Dendritic cell treated with granulocyte-macrophage colony-stimulating factor and Interleukin-4, amounts not matched to agents 40 ng/mL and 50 ng/mL, for 4 days (primary cell): Measurements from ENCODE around the gene COL17A1.

ENCODE experiments used
- H3K27ac Mint-ChIP-seq: one replicate; pipeline ENCODE4 v1.8.0; 2022; ENCODE audit warnings: mild to moderate bottlenecking, mixed read lengths
- H3K27me3 Mint-ChIP-seq: one replicate; pipeline ENCODE4 v1.8.0; 2022; ENCODE audit warnings: mild to moderate bottlenecking, mixed read lengths
- H3K36me3 Mint-ChIP-seq: one replicate; pipeline ENCODE4 v1.8.0; 2022; ENCODE audit warnings: low read depth, mixed read lengths
- H3K4me1 Mint-ChIP-seq: one replicate; pipeline ENCODE4 v1.8.0; 2022; ENCODE audit warnings: low read depth, mixed read lengths
- H3K4me3 Mint-ChIP-seq: one replicate; pipeline ENCODE4 v1.8.0; 2022; ENCODE audit warnings: mild to moderate bottlenecking, moderate library complexity, mixed read lengths
- H3K9me3 Mint-ChIP-seq: one replicate; pipeline ENCODE4 v1.8.0; 2022; ENCODE audit warnings: mixed read lengths
- intact Hi-C: fragments of 100-400 bp; cut with micrococcal nuclease; formaldehyde crosslinking; loops from one replicate; pipeline ENCODE4 v1.15.0; 2022

COL17A1 gene

DNA sequence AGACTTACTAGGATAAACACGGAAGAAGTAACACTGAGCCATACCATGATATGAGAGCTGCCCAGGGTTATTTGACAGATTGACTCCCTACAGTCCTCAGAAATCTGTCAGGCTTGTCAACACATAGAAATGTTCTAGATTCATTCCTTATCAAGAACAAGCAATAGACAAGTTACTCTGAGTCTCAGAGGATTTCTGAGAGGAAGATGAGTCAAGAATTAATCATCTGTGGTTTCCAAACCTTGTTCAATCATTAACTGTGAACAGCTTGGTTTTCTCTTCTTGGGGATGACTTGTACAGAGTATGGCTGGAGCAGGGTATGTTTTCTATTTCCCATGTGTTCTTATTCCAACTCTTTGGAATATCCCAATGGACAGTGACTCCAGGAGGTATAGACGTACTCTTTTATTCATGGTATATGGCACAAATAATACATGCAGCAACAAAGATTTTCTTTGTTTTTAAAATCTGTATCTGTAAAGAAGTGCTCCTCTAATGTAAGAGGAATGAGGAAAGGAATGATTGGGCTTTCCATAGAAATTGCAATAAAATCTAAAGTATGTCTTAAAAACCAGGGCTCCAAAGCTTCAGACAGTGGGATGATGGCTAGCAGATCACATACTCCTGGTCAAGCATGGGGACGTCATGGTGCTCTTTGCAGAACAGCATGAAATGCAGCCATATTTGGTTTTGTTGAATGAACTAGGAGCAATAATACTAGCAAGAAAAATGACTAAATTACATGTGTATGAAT lies 24.4 kb upstream of the COL17A1 start:
- H3K9me3 Mint-ChIP-seq: no peaks in the 10 kb centered on the region
- H3K4me1 Mint-ChIP-seq: peaks cover 23% of the 10 kb centered on the region
- intact Hi-C loops: no loop called here
- H3K36me3 Mint-ChIP-seq: no peaks in the 10 kb centered on the region
- no peak overlapping the region for H3K27ac Mint-ChIP-seq
- no peak overlapping the region for H3K4me3 Mint-ChIP-seq
- no peaks in the 10 kb centered on the region for H3K27me3 Mint-ChIP-seq

DNA sequence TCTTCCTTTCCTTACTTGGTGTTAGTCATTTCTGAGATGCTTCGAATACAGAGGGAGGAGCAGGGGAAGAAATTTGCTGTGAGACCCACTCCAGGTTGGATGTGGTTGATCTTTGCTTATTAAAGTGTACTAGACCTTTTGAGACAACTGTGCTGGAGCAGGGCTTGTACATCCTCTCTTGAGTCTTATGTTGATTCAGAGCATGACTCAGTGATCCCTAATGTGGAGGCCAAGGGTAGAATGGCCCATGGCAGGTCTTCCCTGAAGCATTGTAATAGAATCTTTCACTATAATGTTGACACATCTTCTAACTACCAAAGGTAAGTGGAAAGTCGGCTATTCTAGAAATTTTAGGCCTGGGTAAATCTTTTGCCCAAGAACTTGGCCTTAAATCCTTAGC lies 19.2 kb upstream of the COL17A1 start:
- intact Hi-C loops: no loop called here
- Mint-ChIP-seq H3K9me3 (no peaks in the 10 kb centered on the region), H3K4me3 (no peak overlapping the region), H3K36me3 (no peaks in the 10 kb centered on the region), H3K27ac (no peak overlapping the region), H3K27me3 (no peaks in the 10 kb centered on the region), H3K4me1 (peaks cover 15% of the 10 kb centered on the region)

DNA sequence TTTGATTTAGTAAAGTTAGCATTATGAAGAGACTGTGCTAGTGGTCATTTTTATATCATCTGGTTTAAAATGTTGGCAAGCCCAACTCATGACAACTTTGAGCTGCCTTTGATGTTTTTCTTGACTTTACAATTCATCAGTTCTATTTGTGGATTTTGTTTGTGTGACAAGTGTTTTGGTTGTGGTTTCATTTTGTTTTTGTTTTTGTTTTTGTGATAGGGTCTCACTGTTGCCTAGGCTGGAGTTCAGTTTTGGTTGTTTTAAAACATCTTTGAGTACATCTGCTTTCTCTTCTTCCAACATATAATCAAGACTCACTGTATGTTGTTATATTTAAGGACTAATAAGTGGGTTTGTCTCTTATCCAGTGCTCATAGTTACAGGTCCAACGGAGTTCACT lies 18.7 kb upstream of the COL17A1 start:
- H3K4me3 Mint-ChIP-seq: no peak overlapping the region
- no peaks in the 10 kb centered on the region for H3K36me3 Mint-ChIP-seq
- peaks cover 10% of the 10 kb centered on the region for H3K4me1 Mint-ChIP-seq
- H3K27me3 Mint-ChIP-seq: no peaks in the 10 kb centered on the region
- intact Hi-C loops: no loop called here
- H3K27ac Mint-ChIP-seq: no peak overlapping the region
- no peaks in the 10 kb centered on the region for H3K9me3 Mint-ChIP-seq

DNA sequence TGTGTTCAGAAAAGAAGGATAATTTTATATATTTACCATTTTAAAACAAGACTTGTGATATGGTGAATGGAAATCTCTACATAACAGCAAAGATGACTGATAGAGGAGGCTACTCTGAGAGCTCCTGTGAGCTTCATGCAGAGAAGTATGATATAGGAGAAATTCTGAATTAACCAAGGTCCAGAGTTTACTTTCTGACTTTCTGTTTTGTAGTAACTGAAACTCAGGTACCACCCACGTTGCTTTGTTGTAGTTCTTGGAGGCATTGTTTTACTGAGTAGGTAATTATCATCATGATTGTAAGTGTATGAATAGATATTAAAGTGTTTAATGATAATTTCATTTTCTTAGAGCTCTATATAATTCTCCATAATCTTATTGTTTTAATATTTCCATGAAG lies 18.3 kb upstream of the COL17A1 start:
- Mint-ChIP-seq H3K27ac (no peak overlapping the region), H3K4me1 (peaks cover 10% of the 10 kb centered on the region), H3K4me3 (no peak overlapping the region), H3K9me3 (no peaks in the 10 kb centered on the region), H3K27me3 (no peaks in the 10 kb centered on the region), H3K36me3 (no peaks in the 10 kb centered on the region)
- intact Hi-C loops: no loop called here

DNA sequence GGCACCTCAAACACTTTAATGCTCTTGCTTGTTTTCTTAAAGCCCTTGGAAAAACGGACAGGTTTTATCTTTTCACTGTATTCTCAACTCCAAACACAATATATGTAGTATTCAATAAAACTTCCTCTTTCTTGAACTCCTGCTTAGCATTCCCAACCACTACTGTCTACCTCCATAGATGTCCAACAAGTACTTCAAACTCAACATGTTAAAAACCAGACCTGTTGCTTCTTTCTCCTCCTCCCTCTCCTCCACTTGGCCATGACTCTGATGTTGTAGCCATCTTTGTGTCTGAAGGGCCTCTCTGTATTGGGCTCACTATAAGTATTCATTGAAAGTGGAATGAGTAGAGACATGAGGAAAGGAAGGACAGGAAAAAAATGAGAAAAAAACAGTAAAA lies 16.2 kb upstream of the COL17A1 start:
- H3K4me3 Mint-ChIP-seq: no peak overlapping the region
- H3K27ac Mint-ChIP-seq: no peak overlapping the region
- peaks cover 10% of the 10 kb centered on the region for H3K4me1 Mint-ChIP-seq
- no peaks in the 10 kb centered on the region for H3K27me3 Mint-ChIP-seq
- H3K9me3 Mint-ChIP-seq: no peaks in the 10 kb centered on the region
- no peaks in the 10 kb centered on the region for H3K36me3 Mint-ChIP-seq
- intact Hi-C loops: no loop called here

DNA sequence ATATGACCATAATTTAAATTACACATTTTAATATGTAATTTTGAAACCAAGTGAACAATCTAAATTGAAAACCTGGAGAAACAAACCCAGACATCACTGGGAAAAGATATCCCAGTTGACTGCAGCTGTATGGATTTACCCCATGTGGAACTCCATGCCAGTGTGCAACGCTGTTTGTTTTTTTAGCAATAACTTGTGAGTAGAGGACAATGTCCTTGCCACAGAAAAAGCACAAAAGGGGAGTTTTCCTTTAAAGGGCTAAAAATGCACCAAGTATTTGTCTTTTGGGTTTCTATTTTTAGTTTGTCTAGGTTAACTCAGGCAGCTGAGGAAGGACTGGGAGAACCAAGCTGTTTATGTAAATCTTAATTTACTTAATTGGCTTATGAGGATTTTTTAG lies 15.1 kb upstream of the COL17A1 start:
- intact Hi-C loops: no loop called here
- peaks cover 10% of the 10 kb centered on the region for H3K4me1 Mint-ChIP-seq
- H3K4me3 Mint-ChIP-seq: no peak overlapping the region
- no peak overlapping the region for H3K27ac Mint-ChIP-seq
- H3K9me3 Mint-ChIP-seq: no peaks in the 10 kb centered on the region
- no peaks in the 10 kb centered on the region for H3K27me3 Mint-ChIP-seq
- no peaks in the 10 kb centered on the region for H3K36me3 Mint-ChIP-seq

DNA sequence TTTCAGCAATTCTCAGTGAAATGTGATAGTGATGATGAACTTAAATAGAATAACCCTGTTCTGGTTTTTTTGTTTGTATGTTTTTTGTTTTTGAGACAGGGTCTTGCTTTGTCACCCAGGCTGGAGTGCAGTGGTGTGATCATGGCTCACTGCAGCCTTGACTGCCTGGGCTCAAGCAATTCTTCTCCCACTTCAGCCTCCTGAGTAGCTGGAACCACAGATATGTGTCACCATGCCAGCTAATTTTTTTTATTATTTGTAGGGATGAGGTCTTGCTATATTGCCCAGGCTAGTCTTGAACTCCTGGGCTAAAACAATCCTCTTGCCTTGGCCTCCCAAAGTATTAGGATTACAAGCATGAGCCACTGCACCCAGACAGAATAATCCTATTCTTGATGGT lies 14.3 kb upstream of the COL17A1 start:
- Mint-ChIP-seq H3K4me1 (peaks cover 10% of the 10 kb centered on the region), H3K27me3 (no peaks in the 10 kb centered on the region), H3K36me3 (no peaks in the 10 kb centered on the region), H3K4me3 (no peak overlapping the region), H3K27ac (no peak overlapping the region), H3K9me3 (no peaks in the 10 kb centered on the region)
- intact Hi-C loops: no loop called here

DNA sequence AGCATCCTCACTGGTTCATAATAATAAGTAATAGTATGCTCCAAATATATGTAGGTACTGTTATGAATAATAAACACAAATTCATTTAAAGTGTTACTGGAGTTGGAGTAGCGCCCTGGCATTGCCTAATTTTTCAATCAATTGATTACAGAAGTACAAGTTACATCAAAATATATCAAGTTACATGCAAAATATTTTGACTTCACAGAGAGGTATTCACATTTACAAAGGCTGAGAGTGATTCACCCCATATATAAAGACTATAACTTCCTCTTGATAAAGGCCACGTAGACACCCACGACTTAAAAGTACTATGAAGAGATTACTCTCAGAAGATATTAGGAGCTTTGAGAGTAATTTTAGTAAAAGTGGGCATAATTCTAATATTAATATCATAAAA lies 13.6 kb upstream of the COL17A1 start:
- intact Hi-C loops: no loop called here
- Mint-ChIP-seq H3K4me3 (no peak overlapping the region), H3K27me3 (no peaks in the 10 kb centered on the region), H3K9me3 (no peaks in the 10 kb centered on the region), H3K4me1 (peaks cover 10% of the 10 kb centered on the region), H3K27ac (no peak overlapping the region), H3K36me3 (no peaks in the 10 kb centered on the region)

DNA sequence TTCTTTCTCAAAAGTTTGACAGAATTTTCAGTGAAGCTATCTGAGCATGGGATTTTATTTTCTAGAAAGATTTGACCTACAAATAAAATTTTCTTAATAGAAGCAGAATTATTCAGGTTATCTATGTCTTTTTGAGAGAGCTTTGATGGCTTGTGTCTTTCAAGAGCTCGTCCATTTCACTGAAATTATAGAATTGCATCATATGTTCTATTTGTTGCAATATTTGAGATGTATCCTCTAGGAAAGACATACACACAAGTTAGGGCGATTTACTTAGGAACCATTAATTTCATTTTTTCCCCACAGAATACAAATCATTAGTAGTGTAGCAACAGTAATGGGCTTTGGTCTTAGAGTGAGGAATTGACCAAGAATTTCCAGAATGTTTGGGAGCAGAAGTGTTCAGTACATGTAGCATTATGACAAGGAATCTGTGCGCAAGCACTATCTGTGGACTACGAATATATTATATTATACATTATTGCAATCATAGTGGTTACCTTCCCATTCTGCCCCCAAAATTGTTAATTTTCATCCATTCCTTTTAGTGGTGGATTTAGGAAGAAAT lies 12.8 kb upstream of the COL17A1 start:
- H3K9me3 Mint-ChIP-seq: no peaks in the 10 kb centered on the region
- no peak overlapping the region for H3K4me3 Mint-ChIP-seq
- intact Hi-C loops: no loop called here
- H3K27me3 Mint-ChIP-seq: no peaks in the 10 kb centered on the region
- H3K4me1 Mint-ChIP-seq: peaks cover 10% of the 10 kb centered on the region
- H3K36me3 Mint-ChIP-seq: no peaks in the 10 kb centered on the region
- no peak overlapping the region for H3K27ac Mint-ChIP-seq

DNA sequence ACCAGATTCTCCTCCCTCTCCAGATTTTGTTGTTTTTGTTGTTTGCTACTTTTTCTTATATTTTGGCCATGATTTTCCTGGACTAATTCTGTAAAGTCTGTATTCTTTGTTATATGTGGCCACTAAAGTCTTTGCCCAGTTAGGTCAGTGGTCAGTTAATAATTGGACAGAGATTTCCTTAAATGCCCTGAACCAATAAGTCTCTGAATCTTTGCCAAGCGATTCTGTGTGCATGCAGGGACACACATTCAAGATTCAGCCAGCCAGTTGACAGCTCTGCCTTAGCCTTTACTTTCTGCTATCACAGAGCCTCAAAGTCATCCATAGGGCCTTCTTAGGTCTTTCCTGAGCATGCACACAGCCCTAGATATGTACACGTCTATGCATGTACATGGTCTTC lies 11.0 kb upstream of the COL17A1 start:
- H3K4me1 Mint-ChIP-seq: peaks cover 5% of the 10 kb centered on the region
- H3K9me3 Mint-ChIP-seq: no peaks in the 10 kb centered on the region
- no peaks in the 10 kb centered on the region for H3K27me3 Mint-ChIP-seq
- intact Hi-C loops: no loop called here
- no peak overlapping the region for H3K4me3 Mint-ChIP-seq
- H3K36me3 Mint-ChIP-seq: no peaks in the 10 kb centered on the region
- H3K27ac Mint-ChIP-seq: no peak overlapping the region

DNA sequence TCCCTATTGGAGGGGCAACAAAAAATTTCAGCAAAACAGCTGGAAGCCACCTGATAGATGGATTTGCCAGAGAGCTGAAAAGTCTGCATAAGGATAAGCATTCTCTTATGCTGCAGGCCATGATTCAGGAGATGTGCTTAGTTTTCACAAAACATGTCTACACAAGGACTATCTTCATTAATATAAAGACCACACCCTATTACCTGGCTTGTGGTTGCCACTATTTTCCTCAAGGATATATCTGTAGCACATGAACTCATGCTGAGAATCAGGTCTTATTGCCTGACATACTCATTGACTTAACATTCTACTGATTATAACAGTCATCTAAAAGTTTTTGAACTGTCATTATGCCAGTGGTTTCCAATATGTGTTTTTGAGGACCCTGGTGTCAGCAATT lies 7.1 kb upstream of the COL17A1 start:
- H3K36me3 Mint-ChIP-seq: no peaks in the 10 kb centered on the region
- no peak overlapping the region for H3K4me3 Mint-ChIP-seq
- H3K9me3 Mint-ChIP-seq: no peaks in the 10 kb centered on the region
- H3K27me3 Mint-ChIP-seq: no peaks in the 10 kb centered on the region
- no peaks in the 10 kb centered on the region for H3K4me1 Mint-ChIP-seq
- intact Hi-C loops: no loop called here
- H3K27ac Mint-ChIP-seq: no peak overlapping the region

DNA sequence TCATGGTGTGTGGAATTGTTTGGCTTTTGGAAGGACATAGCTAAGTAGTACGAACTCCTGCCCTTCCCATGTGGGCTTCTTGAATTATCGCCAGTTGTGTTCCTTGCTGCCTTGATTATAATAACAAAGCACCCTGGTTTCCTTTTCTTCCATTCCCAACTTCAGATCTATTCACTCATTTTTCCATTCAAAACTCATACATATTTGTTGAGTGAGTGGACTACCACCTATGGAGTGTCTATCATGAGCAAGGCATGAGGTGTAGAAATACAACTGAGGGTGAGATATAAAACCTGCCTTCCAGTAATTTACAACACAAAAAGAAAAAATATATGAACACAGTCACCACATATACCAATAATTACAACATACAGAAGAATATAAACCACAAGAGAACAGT lies 4.9 kb upstream of the COL17A1 start:
- Mint-ChIP-seq H3K27me3 (no peaks in the 10 kb centered on the region), H3K27ac (no peak overlapping the region)
- intact Hi-C loops: no loop called here

DNA sequence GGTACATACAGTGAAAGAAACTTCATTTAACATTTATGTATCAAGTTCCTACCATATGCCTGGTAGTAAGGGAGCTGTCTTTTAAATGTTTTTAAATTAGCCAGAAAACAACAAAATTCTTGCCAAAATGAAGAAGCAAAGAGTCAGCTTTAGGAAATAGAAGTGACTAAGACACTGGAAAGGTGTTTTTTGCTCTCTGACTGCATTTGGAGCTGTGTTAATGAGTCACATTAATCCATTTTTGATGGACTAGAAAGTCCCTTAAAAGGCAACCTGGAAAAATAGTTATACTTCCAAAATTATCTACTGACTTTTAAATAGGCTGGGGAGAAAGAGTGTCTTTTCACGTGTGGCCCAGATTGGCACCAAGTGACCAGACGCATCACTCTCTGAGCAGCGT lies 3.9 kb upstream of the COL17A1 start:
- Mint-ChIP-seq H3K27me3 (no peaks in the 10 kb centered on the region), H3K36me3 (no peaks in the 10 kb centered on the region), H3K4me3 (no peak overlapping the region), H3K4me1 (no peaks in the 10 kb centered on the region), H3K27ac (no peak overlapping the region), H3K9me3 (no peaks in the 10 kb centered on the region)
- intact Hi-C loops: no loop called here

More for the DNA sequence above, 4.9 kb upstream of the COL17A1 start:
- no peak overlapping the region for H3K4me3 Mint-ChIP-seq
- H3K36me3 Mint-ChIP-seq: no peaks in the 10 kb centered on the region
- H3K9me3 Mint-ChIP-seq: no peaks in the 10 kb centered on the region
- H3K4me1 Mint-ChIP-seq: no peaks in the 10 kb centered on the region

DNA sequence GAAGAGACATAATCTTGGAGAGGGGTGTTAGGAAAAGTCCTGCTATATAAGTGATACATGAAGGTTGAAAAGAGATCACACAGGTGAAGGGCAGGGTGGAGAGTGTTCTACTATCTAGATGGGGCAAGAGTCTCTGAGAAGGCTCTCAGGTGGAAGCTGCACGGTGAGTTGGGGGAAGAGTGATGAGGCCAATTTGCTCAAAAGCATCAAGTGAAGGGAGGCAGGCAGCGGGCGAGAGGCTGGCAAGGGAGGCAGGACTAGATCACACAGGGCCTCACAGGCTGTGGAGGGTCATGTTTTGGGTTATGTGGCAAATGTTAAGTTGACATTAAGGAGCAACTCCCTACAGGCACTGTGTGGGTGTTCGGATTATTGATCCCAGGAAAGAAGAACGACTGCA lies 2.6 kb upstream of the COL17A1 start:
- H3K27me3 Mint-ChIP-seq: no peaks in the 10 kb centered on the region
- H3K36me3 Mint-ChIP-seq: no peaks in the 10 kb centered on the region
- intact Hi-C loops: no loop called here
- no peaks in the 10 kb centered on the region for H3K9me3 Mint-ChIP-seq
- H3K4me1 Mint-ChIP-seq: no peaks in the 10 kb centered on the region
- H3K4me3 Mint-ChIP-seq: no peak overlapping the region
- H3K27ac Mint-ChIP-seq: no peak overlapping the region
